Measurements from ENCODE around the gene RBBP5. TPM values are rescaled to one million over a fixed set of nuclear protein-coding genes. Genes with fewer than 3 reads are reported as not detected.

Gene RBBP5
- total and polyA plus RNA-seq, 2 experiments from 2014 or later, result 14.1 to 26.5 TPM

DNA sequence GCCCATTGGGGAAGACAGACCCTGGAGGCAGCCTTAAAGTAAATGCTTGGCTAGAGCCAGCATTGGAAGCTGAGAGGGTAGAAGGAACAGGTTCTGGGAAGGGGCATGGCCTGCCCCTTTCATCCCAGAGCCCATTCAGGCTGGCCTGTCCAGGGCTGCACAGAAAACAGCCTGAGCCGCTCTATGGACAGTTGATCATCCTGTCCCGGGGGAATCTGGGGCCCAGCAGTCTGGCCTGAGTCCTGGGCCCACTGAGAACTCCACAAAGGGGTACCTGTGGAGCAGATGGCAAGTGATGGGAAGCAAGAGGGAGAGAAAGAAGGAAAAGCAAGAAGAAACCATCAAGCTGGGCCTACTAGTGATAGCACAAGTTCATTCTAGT lies 50.8 kb downstream of the RBBP5 start (continued):
- TF ChIP-seq, protein P1, sequence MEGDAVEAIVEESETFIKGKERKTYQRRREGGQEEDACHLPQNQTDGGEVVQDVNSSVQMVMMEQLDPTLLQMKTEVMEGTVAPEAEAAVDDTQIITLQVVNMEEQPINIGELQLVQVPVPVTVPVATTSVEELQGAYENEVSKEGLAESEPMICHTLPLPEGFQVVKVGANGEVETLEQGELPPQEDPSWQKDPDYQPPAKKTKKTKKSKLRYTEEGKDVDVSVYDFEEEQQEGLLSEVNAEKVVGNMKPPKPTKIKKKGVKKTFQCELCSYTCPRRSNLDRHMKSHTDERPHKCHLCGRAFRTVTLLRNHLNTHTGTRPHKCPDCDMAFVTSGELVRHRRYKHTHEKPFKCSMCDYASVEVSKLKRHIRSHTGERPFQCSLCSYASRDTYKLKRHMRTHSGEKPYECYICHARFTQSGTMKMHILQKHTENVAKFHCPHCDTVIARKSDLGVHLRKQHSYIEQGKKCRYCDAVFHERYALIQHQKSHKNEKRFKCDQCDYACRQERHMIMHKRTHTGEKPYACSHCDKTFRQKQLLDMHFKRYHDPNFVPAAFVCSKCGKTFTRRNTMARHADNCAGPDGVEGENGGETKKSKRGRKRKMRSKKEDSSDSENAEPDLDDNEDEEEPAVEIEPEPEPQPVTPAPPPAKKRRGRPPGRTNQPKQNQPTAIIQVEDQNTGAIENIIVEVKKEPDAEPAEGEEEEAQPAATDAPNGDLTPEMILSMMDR (conservative IDR thresholded peaks at IDR 0.05; ENCODE audit: low read depth in 2 of 2), result no peak
- no peak for TF ChIP-seq EZH2 (IDR thresholded peaks at IDR 0.05; ENCODE audit: low read depth, unreplicated experiment)
- TF ChIP-seq ZNF114 (CRISPR knock-in tag; IDR thresholded peaks at IDR 0.05), result no peak
- TF ChIP-seq POLR2AphosphoS5 (IDR thresholded peaks at IDR 0.05; ENCODE audit: low read depth), result no peak
- TF ChIP-seq JUNB (IDR thresholded peaks at IDR 0.05; ENCODE audit: unreplicated experiment), result no peak
- no peak for TF ChIP-seq CREB1 (CRISPR knock-in tag; IDR thresholded peaks at IDR 0.05; ENCODE audit: low read depth)
- TF ChIP-seq NANOG (IDR thresholded peaks at IDR 0.05; ENCODE audit: borderline replicate concordance), result no peak
- TF ChIP-seq EZH2phosphoT487 (IDR thresholded peaks at IDR 0.05; ENCODE audit: unreplicated experiment), result no peak
- TF ChIP-seq ZNF331 (CRISPR knock-in tag; IDR thresholded peaks at IDR 0.05; ENCODE audit: low read depth), result no peak

DNA sequence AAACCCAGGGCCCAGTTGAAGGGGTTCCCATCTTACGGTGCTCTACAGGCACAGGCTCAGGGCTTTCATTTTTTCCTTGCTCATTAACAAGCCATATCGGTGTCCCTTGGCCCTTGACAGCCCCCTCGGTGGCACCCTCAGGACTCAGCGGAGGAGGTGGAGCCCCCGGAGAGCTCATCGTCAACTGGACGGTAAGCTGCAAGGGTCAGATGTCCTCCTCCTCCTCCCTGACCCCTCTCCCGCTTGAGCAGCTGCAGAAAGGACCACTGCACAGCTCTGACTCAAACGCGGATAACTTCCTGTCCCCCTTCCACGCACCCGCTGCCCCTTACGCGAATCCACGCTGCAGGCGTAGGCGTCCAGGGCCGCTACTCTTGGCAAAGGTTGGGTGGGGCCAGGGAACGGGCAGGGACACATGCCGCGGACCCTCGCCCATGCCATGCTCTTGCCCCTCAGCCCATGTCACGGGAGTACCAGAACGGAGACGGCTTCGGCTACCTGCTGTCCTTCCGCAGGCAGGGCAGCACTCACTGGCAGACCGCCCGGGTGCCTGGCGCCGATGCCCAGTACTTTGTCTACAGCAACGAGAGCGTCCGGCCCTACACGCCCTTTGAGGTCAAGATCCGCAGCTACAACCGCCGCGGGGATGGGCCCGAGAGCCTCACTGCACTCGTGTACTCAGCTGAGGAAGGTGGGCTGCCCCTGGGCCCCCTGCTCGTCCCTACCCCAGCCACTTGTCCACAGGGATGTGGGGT lies 52.2 kb downstream of the RBBP5 start:
- no peaks in the 10 kb centered on the region for H3K9me2 ChIP-seq (ENCODE audit: insufficient read depth)
- H3K4me3 Mint-ChIP-seq, result no peak overlapping the region
- peaks cover 2% of the 10 kb centered on the region; the same call in 1 of the 3 replicates for H3K4me1 Mint-ChIP-seq
- peaks cover 8% of the 10 kb centered on the region for H3K27me3 Mint-ChIP-seq (ENCODE audit: insufficient read depth, low read depth, poor library complexity)
- no peak overlapping the region for H3K4me2 ChIP-seq
- no peak overlapping the region for H3K27ac Mint-ChIP-seq
- H3F3A ChIP-seq (replicated peaks; ENCODE audit: low read depth), result no peaks in the 10 kb centered on the region
- no peaks in the 10 kb centered on the region for H3K27me3 ChIP-seq (ENCODE audit: insufficient read depth)
- DNase-seq (ENCODE audit: low spot score), result no peak
- H3K4me3 ChIP-seq, result no peak overlapping the region
- no peaks in the 10 kb centered on the region for H3K4me1 ChIP-seq (ENCODE audit: insufficient read depth)
- H3K79me2 ChIP-seq (replicated peaks; ENCODE audit: insufficient read depth), result no peaks in the 10 kb centered on the region
- H3K36me3 ChIP-seq (ENCODE audit: insufficient read depth), result no peaks in the 10 kb centered on the region
- no peaks in the 10 kb centered on the region for H3K36me3 Mint-ChIP-seq (ENCODE audit: low read depth)
- H3K9me3 Mint-ChIP-seq, result no peaks in the 10 kb centered on the region; the same call in 1 of the 3 replicates
- H2AFZ ChIP-seq, result no peak overlapping the region
- ATAC-seq, result no peak
- H4K20me1 ChIP-seq (replicated peaks; ENCODE audit: insufficient read depth), result no peaks in the 10 kb centered on the region
- H3K27ac ChIP-seq (ENCODE audit: low read depth), result no peak overlapping the region
- TF ChIP-seq EZH2phosphoT487 (IDR thresholded peaks at IDR 0.05; ENCODE audit: unreplicated experiment), result no peak
- no peak for TF ChIP-seq JUNB (IDR thresholded peaks at IDR 0.05; ENCODE audit: unreplicated experiment)
- no peak for TF ChIP-seq STAT1 (IDR thresholded peaks at IDR 0.05; ENCODE audit: unreplicated experiment)
- no peak for TF ChIP-seq EZH2 (IDR thresholded peaks at IDR 0.05; ENCODE audit: low read depth, unreplicated experiment)
- no peak for TF ChIP-seq POLR2AphosphoS5 (IDR thresholded peaks at IDR 0.05; ENCODE audit: low read depth)
- TF ChIP-seq, protein P2, sequence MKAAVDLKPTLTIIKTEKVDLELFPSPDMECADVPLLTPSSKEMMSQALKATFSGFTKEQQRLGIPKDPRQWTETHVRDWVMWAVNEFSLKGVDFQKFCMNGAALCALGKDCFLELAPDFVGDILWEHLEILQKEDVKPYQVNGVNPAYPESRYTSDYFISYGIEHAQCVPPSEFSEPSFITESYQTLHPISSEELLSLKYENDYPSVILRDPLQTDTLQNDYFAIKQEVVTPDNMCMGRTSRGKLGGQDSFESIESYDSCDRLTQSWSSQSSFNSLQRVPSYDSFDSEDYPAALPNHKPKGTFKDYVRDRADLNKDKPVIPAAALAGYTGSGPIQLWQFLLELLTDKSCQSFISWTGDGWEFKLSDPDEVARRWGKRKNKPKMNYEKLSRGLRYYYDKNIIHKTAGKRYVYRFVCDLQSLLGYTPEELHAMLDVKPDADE (IDR thresholded peaks at IDR 0.05), result no peak
- no peak for TF ChIP-seq NANOG (IDR thresholded peaks at IDR 0.05; ENCODE audit: borderline replicate concordance)
- TF ChIP-seq, protein P3, sequence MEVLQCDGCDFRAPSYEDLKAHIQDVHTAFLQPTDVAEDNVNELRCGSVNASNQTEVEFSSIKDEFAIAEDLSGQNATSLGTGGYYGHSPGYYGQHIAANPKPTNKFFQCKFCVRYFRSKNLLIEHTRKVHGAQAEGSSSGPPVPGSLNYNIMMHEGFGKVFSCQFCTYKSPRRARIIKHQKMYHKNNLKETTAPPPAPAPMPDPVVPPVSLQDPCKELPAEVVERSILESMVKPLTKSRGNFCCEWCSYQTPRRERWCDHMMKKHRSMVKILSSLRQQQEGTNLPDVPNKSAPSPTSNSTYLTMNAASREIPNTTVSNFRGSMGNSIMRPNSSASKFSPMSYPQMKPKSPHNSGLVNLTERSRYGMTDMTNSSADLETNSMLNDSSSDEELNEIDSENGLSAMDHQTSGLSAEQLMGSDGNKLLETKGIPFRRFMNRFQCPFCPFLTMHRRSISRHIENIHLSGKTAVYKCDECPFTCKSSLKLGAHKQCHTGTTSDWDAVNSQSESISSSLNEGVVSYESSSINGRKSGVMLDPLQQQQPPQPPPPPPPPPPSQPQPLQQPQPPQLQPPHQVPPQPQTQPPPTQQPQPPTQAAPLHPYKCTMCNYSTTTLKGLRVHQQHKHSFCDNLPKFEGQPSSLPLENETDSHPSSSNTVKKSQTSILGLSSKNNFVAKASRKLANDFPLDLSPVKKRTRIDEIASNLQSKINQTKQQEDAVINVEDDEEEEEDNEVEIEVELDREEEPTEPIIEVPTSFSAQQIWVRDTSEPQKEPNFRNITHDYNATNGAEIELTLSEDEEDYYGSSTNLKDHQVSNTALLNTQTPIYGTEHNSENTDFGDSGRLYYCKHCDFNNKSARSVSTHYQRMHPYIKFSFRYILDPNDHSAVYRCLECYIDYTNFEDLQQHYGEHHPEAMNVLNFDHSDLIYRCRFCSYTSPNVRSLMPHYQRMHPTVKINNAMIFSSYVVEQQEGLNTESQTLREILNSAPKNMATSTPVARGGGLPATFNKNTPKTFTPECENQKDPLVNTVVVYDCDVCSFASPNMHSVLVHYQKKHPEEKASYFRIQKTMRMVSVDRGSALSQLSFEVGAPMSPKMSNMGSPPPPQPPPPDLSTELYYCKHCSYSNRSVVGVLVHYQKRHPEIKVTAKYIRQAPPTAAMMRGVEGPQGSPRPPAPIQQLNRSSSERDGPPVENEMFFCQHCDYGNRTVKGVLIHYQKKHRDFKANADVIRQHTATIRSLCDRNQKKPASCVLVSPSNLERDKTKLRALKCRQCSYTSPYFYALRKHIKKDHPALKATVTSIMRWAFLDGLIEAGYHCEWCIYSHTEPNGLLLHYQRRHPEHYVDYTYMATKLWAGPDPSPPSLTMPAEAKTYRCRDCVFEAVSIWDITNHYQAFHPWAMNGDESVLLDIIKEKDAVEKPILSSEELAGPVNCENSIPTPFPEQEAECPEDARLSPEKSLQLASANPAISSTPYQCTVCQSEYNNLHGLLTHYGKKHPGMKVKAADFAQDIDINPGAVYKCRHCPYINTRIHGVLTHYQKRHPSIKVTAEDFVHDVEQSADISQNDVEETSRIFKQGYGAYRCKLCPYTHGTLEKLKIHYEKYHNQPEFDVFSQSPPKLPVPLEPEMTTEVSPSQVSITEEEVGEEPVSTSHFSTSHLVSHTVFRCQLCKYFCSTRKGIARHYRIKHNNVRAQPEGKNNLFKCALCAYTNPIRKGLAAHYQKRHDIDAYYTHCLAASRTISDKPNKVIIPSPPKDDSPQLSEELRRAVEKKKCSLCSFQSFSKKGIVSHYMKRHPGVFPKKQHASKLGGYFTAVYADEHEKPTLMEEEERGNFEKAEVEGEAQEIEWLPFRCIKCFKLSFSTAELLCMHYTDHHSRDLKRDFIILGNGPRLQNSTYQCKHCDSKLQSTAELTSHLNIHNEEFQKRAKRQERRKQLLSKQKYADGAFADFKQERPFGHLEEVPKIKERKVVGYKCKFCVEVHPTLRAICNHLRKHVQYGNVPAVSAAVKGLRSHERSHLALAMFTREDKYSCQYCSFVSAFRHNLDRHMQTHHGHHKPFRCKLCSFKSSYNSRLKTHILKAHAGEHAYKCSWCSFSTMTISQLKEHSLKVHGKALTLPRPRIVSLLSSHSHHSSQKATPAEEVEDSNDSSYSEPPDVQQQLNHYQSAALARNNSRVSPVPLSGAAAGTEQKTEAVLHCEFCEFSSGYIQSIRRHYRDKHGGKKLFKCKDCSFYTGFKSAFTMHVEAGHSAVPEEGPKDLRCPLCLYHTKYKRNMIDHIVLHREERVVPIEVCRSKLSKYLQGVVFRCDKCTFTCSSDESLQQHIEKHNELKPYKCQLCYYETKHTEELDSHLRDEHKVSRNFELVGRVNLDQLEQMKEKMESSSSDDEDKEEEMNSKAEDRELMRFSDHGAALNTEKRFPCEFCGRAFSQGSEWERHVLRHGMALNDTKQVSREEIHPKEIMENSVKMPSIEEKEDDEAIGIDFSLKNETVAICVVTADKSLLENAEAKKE (CRISPR knock-in tag; IDR thresholded peaks at IDR 0.05), result no peak
- TF ChIP-seq, protein P1 (conservative IDR thresholded peaks at IDR 0.05; ENCODE audit: low read depth in 2 of 2), result no peak
- no peak for TF ChIP-seq ZNF331 (CRISPR knock-in tag; IDR thresholded peaks at IDR 0.05; ENCODE audit: low read depth)
- no peak for TF ChIP-seq CREB1 (CRISPR knock-in tag; IDR thresholded peaks at IDR 0.05; ENCODE audit: low read depth)
- TF ChIP-seq ZNF114 (CRISPR knock-in tag; IDR thresholded peaks at IDR 0.05), result no peak
